SK-N-MC (cell line): ENCODE results near the gene CUTC.

ENCODE experiments used
- FOXP2 ChIP-seq: optimal IDR thresholded peaks from 2 replicates; pipeline ENCODE3; 2011; ENCODE audit warnings: mild to moderate bottlenecking, moderate library complexity; ENCODE audit not compliant: insufficient read depth; ENCODE audit errors: extremely low read length, control extremely low read depth
- POLR2AphosphoS5 ChIP-seq: IDR thresholded peaks from 2 replicates; pipeline ENCODE4 v1.6.1; 2012; ENCODE audit warnings: mild to moderate bottlenecking, low read depth, low read length, borderline replicate concordance

DNA sequence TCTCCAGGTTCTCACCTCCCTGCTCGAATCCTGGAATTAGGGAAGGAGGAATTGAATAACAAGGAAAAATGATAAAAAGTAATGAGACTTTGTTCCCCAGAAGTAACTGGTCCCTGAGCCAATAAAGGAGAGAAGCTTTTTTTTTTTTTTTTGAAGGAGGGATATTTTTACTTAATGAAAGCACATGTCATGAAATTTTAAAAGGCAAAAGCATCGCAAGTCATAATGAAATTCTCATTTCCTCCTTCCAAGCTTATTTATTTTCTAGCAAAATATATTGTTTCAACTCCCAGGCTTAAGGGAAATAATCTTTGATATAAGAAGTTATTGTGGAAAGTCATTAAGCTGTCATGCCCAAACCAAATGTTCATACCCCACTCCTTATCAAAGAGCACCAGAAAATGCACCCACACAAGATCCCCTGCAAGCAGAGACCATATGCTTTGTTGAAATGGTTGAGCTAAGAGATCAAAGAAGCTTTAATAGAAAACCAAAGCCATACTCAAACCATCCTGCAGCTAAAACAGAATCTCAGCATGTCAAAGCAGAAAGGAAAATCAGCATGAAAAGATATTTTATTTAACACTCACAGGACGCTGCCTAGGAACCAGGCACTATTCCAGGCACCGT, 33.8 kb downstream of the CUTC start:
- TF ChIP-seq POLR2AphosphoS5 = no peak
- no peak for TF ChIP-seq FOXP2
